GM19372 (cell line): ENCODE data around the gene ANAPC16.
"Not testable (repeated sequence)": the region's sequence is repeated elsewhere in the genome, so short reads cannot be mapped to it uniquely, and the experiment has no call there.

ENCODE experiments used
- ATAC-seq: cut with Tn5 transposase; IDR thresholded peaks from one replicate; pipeline ENCODE4 v1.9.1; 2021; ENCODE audit warnings: mild to moderate bottlenecking, low read depth, moderate library complexity; ENCODE audit not compliant: unreplicated experiment

The ANAPC16 gene

GRCh38 chr10:72208526-72208925, 7.3 kb upstream of the ANAPC16 start:
- ATAC-seq: not testable (repeated sequence)

- ATAC-seq: not testable (repeated sequence)
These were observed 4.4 kb upstream of the ANAPC16 start for GRCh38 chr10:72211381-72211780.

- ATAC-seq: not testable (repeated sequence)
These were observed 4.0 kb upstream of the ANAPC16 start for GRCh38 chr10:72211832-72212231.

GRCh38 chr10:72218325-72218724, 2.5 kb downstream of the ANAPC16 start:
- ATAC-seq: no peak

GRCh38 chr10:72218726-72219125, 2.9 kb downstream of the ANAPC16 start:
- ATAC-seq: no peak

GRCh38 chr10:72219235-72219814, 3.5 kb downstream of the ANAPC16 start:
- ATAC-seq: no peak

GRCh38 chr10:72220637-72221036, 4.8 kb downstream of the ANAPC16 start:
- ATAC-seq: no peak

GRCh38 chr10:72221278-72221677, 5.5 kb downstream of the ANAPC16 start:
- no peak for ATAC-seq

GRCh38 chr10:72223743-72224101, 7.9 kb downstream of the ANAPC16 start:
- ATAC-seq: no peak

- not testable (repeated sequence) for ATAC-seq
These were observed 8.4 kb downstream of the ANAPC16 start for GRCh38 chr10:72224191-72224590.

GRCh38 chr10:72226418-72227027, 10.7 kb downstream of the ANAPC16 start:
- ATAC-seq: no peak

GRCh38 chr10:72227826-72228225, 12.0 kb downstream of the ANAPC16 start:
- ATAC-seq: no peak

- no peak for ATAC-seq
These were observed 12.5 kb downstream of the ANAPC16 start for GRCh38 chr10:72228318-72228751.

GRCh38 chr10:72229261-72230251, 13.7 kb downstream of the ANAPC16 start:
- no peak for ATAC-seq

- no peak for ATAC-seq
These were observed 17.8 kb downstream of the ANAPC16 start for GRCh38 chr10:72233621-72234020.

- no peak for ATAC-seq
These were observed 18.8 kb downstream of the ANAPC16 start for GRCh38 chr10:72234560-72235095.

GRCh38 chr10:72235544-72236279, 19.9 kb downstream of the ANAPC16 start:
- no peak for ATAC-seq

GRCh38 chr10:72238392-72239175, 22.8 kb downstream of the ANAPC16 start:
- no peak for ATAC-seq

GRCh38 chr10:72239409-72239808, 23.6 kb downstream of the ANAPC16 start:
- ATAC-seq: no peak

GRCh38 chr10:72240371-72240770, 24.6 kb downstream of the ANAPC16 start:
- ATAC-seq: no peak
